22Rv1 (cell line): Measurements from ENCODE around the gene PHIP.

Source experiments
- CTCF ChIP-seq: fragments of 450-650 bp; IDR thresholded peaks from 2 replicates; pipeline ENCODE4 v1.5.1; 2017; ENCODE audit warnings: mild to moderate bottlenecking
- ZFX ChIP-seq: fragments of 450-650 bp; IDR thresholded peaks from 2 replicates; pipeline ENCODE4 v1.6.1; 2017; ENCODE audit warnings: antibody characterized with exemption, borderline replicate concordance

GRCh38 chr6:79078075-79078969 lies at the start of gene PHIP:
- TF ChIP-seq CTCF (no peak), ZFX (no peak)
